ENCODE measurements around the gene ZNF554.

- TF ChIP-seq CTCF (IDR thresholded peaks at IDR 0.05) = no peak
- TF ChIP-seq POLR2A (IDR thresholded peaks at IDR 0.05) = no peak
These were observed 35.9 kb upstream of the ZNF554 start for GRCh38 chr19:2783781-2784145.
